Measurements from ENCODE around the gene HENMT1. TPM values are rescaled to one million over a fixed set of nuclear protein-coding genes. Genes with fewer than 3 reads are reported as not detected.

Gene HENMT1
- total and polyA plus RNA-seq, 9 of the 15 experiments (the other 6 are each of a cell fraction or from before 2014, with no cell fraction given), result not detected

- TF ChIP-seq ATF4 (CRISPR knock-in tag; IDR thresholded peaks at IDR 0.05), result no peak
- no peak for TF ChIP-seq ZBTB5 (IDR thresholded peaks at IDR 0.05)
- no peak for TF ChIP-seq HNRNPUL1 (IDR thresholded peaks at IDR 0.05; ENCODE audit: low read length)
- TF ChIP-seq MCM5 (IDR thresholded peaks at IDR 0.05; ENCODE audit: low read depth), result no peak
- no peak for TF ChIP-seq PYGO2 (tag; IDR thresholded peaks at IDR 0.05)
- TF ChIP-seq NFYB (IDR thresholded peaks at IDR 0.05; ENCODE audit: extremely low read depth, insufficient read length), result peak; percentile 20
- peak; percentile 21 to 42; a peak in 1 of 4 replicates for TF ChIP-seq MLLT1 (IDR thresholded peaks at IDR 0.05)
- no peak for TF ChIP-seq SLC30A9 (CRISPR knock-in tag; IDR thresholded peaks at IDR 0.05)
- TF ChIP-seq LCOR (CRISPR knock-in tag; IDR thresholded peaks at IDR 0.05), result peak; percentile 77
- TF ChIP-seq ZBTB11 (CRISPR knock-in tag; IDR thresholded peaks at IDR 0.05), result peak in 2 of 3 experiments; percentile 47 to 91; a peak in 3 of 6 replicates
- peak; percentile 96 for TF ChIP-seq GTF2E2 (tag; IDR thresholded peaks at IDR 0.05)
- TF ChIP-seq ASH1L (IDR thresholded peaks at IDR 0.05; ENCODE audit: borderline replicate concordance, low read depth, partially characterized antibody), result peak; percentile 68
- TF ChIP-seq ZBED1 (IDR thresholded peaks at IDR 0.05), result peak; percentile 45; the same call in 1 of the 2 replicates
- TF ChIP-seq ZNF639 (CRISPR knock-in tag; conservative IDR thresholded peaks at IDR 0.05 in 1 of 2, IDR thresholded peaks at IDR 0.05 in 1 of 2), result no peak; a peak in 2 of 4 replicates
- TF ChIP-seq BCL6 (CRISPR knock-in tag; IDR thresholded peaks at IDR 0.05), result no peak
- TF ChIP-seq MECOM (CRISPR knock-in tag; IDR thresholded peaks at IDR 0.05), result no peak
- peak; percentile 97 for TF ChIP-seq GABPB1 (CRISPR knock-in tag; IDR thresholded peaks at IDR 0.05)
- TF ChIP-seq TEAD1 (CRISPR knock-in tag; IDR thresholded peaks at IDR 0.05), result peak; percentile 54 to 55; a peak in 2 of 4 replicates
Observed at GRCh38 chr1:108691942-108692723, 31.2 kb upstream of the HENMT1 start, which contains the start of gene PRPF38B (continued).
